DND-41 (cell line): ENCODE measurements around the gene FANCE.
A peak's percentile ranks its signal among the peaks of the same experiment; 100 is the strongest.

Experiments used
- ATAC-seq: fragments of 200-7000 bp; cut with Tn5 transposase; 3 replicates; pipeline ENCODE4 v1.9.1; 2021; ENCODE audit warnings: low read depth; ENCODE audit not compliant: insufficient read depth
- DNase-seq: peaks from one replicate; pipeline ENCODE4 v3.0.0-alpha.2; 2020
- H2AFZ ChIP-seq: 2 replicates; pipeline ENCODE4 v1.6.0; 2012; ENCODE audit warnings: low read depth, low read length
- H3K27ac ChIP-seq: 2 replicates; pipeline ENCODE4 v1.5.1; 2012; ENCODE audit warnings: low read length, inconsistent platforms
- H3K27me3 ChIP-seq: fragments of 200-600 bp; sonication (generic); 2 replicates; pipeline ENCODE4 v1.6.0; 2012; ENCODE audit warnings: low read length, mild to moderate bottlenecking, inconsistent platforms; ENCODE audit not compliant: insufficient read depth, poor library complexity
- H3K36me3 ChIP-seq: 2 replicates; pipeline ENCODE4 v1.5.1; 2012; ENCODE audit warnings: low read length, inconsistent platforms; ENCODE audit not compliant: insufficient read depth
- H3K4me1 ChIP-seq: 2 replicates; pipeline ENCODE4 v1.5.1; 2012; ENCODE audit warnings: mild to moderate bottlenecking, low read length; ENCODE audit not compliant: insufficient read depth
- H3K4me2 ChIP-seq: 2 replicates; pipeline ENCODE4 v1.6.0; 2012; ENCODE audit warnings: mild to moderate bottlenecking, moderate library complexity, low read length, inconsistent platforms; ENCODE audit not compliant: insufficient read depth
- H3K4me3 ChIP-seq, 2 experiments: fragments of 200-600 bp in 1 of 2; shearing (Covaris generic) in 1 of 2; 2 replicates each; pipeline ENCODE4 v1.5.1; 2012 to 2016; ENCODE audit warnings: inconsistent platforms in 2 of 2, low read length in 2 of 2, mild to moderate bottlenecking in 2 of 2, low read depth in 1 of 2, moderate library complexity in 1 of 2
- H3K79me2 ChIP-seq: 2 replicates; pipeline ENCODE4 v1.6.0; 2012; ENCODE audit warnings: low read length, inconsistent platforms; ENCODE audit not compliant: insufficient read depth
- H3K9ac ChIP-seq: 2 replicates; pipeline ENCODE4 v1.6.0; 2012; ENCODE audit warnings: low read depth, mild to moderate bottlenecking, inconsistent platforms, low read length, moderate library complexity
- H3K9me3 ChIP-seq: 2 replicates; pipeline ENCODE4 v1.5.1; 2012; ENCODE audit warnings: low read length, moderate library complexity, mild to moderate bottlenecking, inconsistent platforms; ENCODE audit not compliant: insufficient read depth, severe bottlenecking
- H4K20me1 ChIP-seq: 2 replicates; pipeline ENCODE4 v1.6.0; 2012; ENCODE audit warnings: low read length; ENCODE audit not compliant: insufficient read depth
- CTCF ChIP-seq: IDR thresholded peaks from 2 replicates; pipeline ENCODE4 v1.5.1; 2012; ENCODE audit warnings: borderline replicate concordance, low read length, moderate library complexity, mild to moderate bottlenecking; ENCODE audit not compliant: poor library complexity, severe bottlenecking; ENCODE audit errors: extremely low read depth
- EZH2 ChIP-seq: IDR thresholded peaks from 3 replicates; pipeline ENCODE4 v1.6.1; 2012; ENCODE audit warnings: borderline replicate concordance, low read depth, mild to moderate bottlenecking, moderate library complexity, low read length, inconsistent platforms; ENCODE audit not compliant: severe bottlenecking

Gene FANCE

GRCh38 chr6:35495258-35496035, 43.3 kb downstream of the FANCE start:
- Histone ChIP-seq H3K27me3 (peaks cover 39% of the 10 kb centered on the region), H3K9ac (no peak overlapping the region), H4K20me1 (peaks cover 8% of the 10 kb centered on the region), H3K79me2 (no peaks in the 10 kb centered on the region), H3K4me3 (no peak overlapping the region), H3K36me3 (no peaks in the 10 kb centered on the region), H3K9me3 (no peaks in the 10 kb centered on the region), H3K4me1 (peaks cover 12% of the 10 kb centered on the region), H3K27ac (no peak overlapping the region), H2AFZ (no peak overlapping the region), H3K4me2 (no peak overlapping the region)
- TF ChIP-seq CTCF (no peak), EZH2 (no peak)
- DNase-seq (no peak), ATAC-seq (no peak)

- Histone ChIP-seq H3K27me3 (peaks cover 45% of the 10 kb centered on the region), H3K9me3 (no peaks in the 10 kb centered on the region), H3K4me3 (no peak overlapping the region), H3K4me1 (peaks cover 12% of the 10 kb centered on the region), H3K27ac (no peak overlapping the region), H4K20me1 (peaks cover 8% of the 10 kb centered on the region), H3K9ac (no peak overlapping the region), H2AFZ (no peak overlapping the region), H3K4me2 (no peak overlapping the region), H3K79me2 (no peaks in the 10 kb centered on the region), H3K36me3 (no peaks in the 10 kb centered on the region)
- ATAC-seq (no peak), DNase-seq (no peak)
- no peak for TF ChIP-seq CTCF
- TF ChIP-seq EZH2 = no peak
These were observed 44.1 kb downstream of the FANCE start for GRCh38 chr6:35496036-35496840.

- H3K4me3 ChIP-seq = peak within 1 kb of the TSS; percentile 23 to 54; a peak in 3 of 4 replicates
- no peaks in the 10 kb centered on the region for H3K36me3 ChIP-seq
- peak; percentile 37 for DNase-seq
- no peaks in the 10 kb centered on the region for H3K79me2 ChIP-seq
- peaks cover 8% of the 10 kb centered on the region for H4K20me1 ChIP-seq
- ATAC-seq = peak; percentile 60
- H3K27me3 ChIP-seq = peaks cover 45% of the 10 kb centered on the region
- peak within 1 kb of the TSS; percentile 52 for H3K9ac ChIP-seq
- no peaks in the 10 kb centered on the region for H3K9me3 ChIP-seq
- H3K27ac ChIP-seq = no peak within 1 kb of the TSS
- H3K4me1 ChIP-seq = peaks cover 12% of the 10 kb centered on the region
- H2AFZ ChIP-seq = peak within 1 kb of the TSS; percentile 69
- H3K4me2 ChIP-seq = peak within 1 kb of the TSS; percentile 79
- TF ChIP-seq CTCF = no peak
- TF ChIP-seq EZH2 = no peak
These were observed 44.9 kb downstream of the FANCE start, which contains the start of gene TEAD3 for GRCh38 chr6:35496841-35497570. Gene TEAD3 (minus strand): TSS chr6:35497079.
